GM12874 (cell line): Measurements from ENCODE around the gene TTC8.

Source experiments
- CTCF ChIP-seq: IDR thresholded peaks from 2 replicates; pipeline ENCODE4 v1.5.1; 2011; ENCODE audit warnings: low read depth, mild to moderate bottlenecking, control low read depth, low read length, moderate library complexity; ENCODE audit not compliant: insufficient read depth

The TTC8 gene

GRCh38 chr14:88824314-88825077 is at the start of gene TTC8:
Gene TTC8, plus strand, starts transcription at chr14:88824651. Its CDS starts 57 bp downstream, at chr14:88824708.
- no peak for TF ChIP-seq CTCF

GRCh38 chr14:88775532-88775931 is 48.9 kb upstream of the TTC8 start:
- TF ChIP-seq CTCF, result no peak

GRCh38 chr14:88785911-88786310 is 38.5 kb upstream of the TTC8 start:
- TF ChIP-seq CTCF, result no peak

GRCh38 chr14:88786715-88787114 is 37.7 kb upstream of the TTC8 start:
- TF ChIP-seq CTCF, result no peak

- no peak for TF ChIP-seq CTCF
Measured at GRCh38 chr14:88790501-88791251, 33.8 kb upstream of the TTC8 start.

- TF ChIP-seq CTCF, result no peak
Measured at GRCh38 chr14:88791252-88791621, 33.2 kb upstream of the TTC8 start.

GRCh38 chr14:88791629-88792472 is 32.6 kb upstream of the TTC8 start:
- TF ChIP-seq CTCF, result no peak
